Vagina (tissue), 2 donors: Measurements from ENCODE around the gene CDH18. TPM values are rescaled to one million over a fixed set of nuclear protein-coding genes. Genes with fewer than 3 reads are reported as not detected.

Source experiments
- DNase-seq, 2 donors: peaks; one replicate each; pipeline ENCODE4 v3.0.0-alpha.2; 2017; ENCODE audit errors: extremely low spot score in 2 of 2
- H3K27ac ChIP-seq: fragments of 200-600 bp; sonication (generic); one replicate; pipeline ENCODE4 v1.5.1; 2019
- H3K27me3 ChIP-seq: fragments of 200-600 bp; sonication (generic); one replicate; pipeline ENCODE4 v1.5.1; 2019
- H3K36me3 ChIP-seq, 2 donors: fragments of 200-600 bp; sonication (generic); one replicate each; pipeline ENCODE4 v1.5.1; 2017 to 2019
- H3K4me1 ChIP-seq: fragments of 200-600 bp; sonication (generic); one replicate; pipeline ENCODE4 v1.5.1; 2019
- H3K4me3 ChIP-seq, 2 donors: fragments of 200-600 bp; sonication (generic); 1 replicate in 1 of 2; 2 replicates in 1 of 2; pipeline ENCODE4 v1.5.1; 2016 to 2019
- H3K9me3 ChIP-seq: fragments of 200-600 bp; sonication (generic); one replicate; pipeline ENCODE4 v1.5.1; 2019
- POLR2A ChIP-seq, 2 donors: fragments of 450-650 bp; IDR thresholded peaks; one replicate each; pipeline ENCODE4 v1.6.1; 2017; ENCODE audit warnings: antibody characterized with exemption in 2 of 2, mild to moderate bottlenecking in 2 of 2, moderate library complexity in 2 of 2
- POLR2AphosphoS5 ChIP-seq, 2 donors: sonication (generic); formaldehyde crosslinking; IDR thresholded peaks; one replicate each; pipeline ENCODE4 v1.9.0; 2017; ENCODE audit warnings: antibody characterized with exemption in 2 of 2, mild to moderate bottlenecking in 2 of 2, low read depth in 1 of 2; ENCODE audit not compliant: insufficient read depth in 1 of 2
- intact Hi-C: fragments of 100-400 bp; cut with DNase I; formaldehyde crosslinking; loops from one replicate; pipeline ENCODE4 v1.15.1; 2023
- total RNA-seq: library from RNA; depleted of rRNA; stranded (reverse); fragments of >200 nt; gene quantifications from one replicate; pipeline ENCODE4 v1.2.3, GENCODE V29; 2016
- TF ChIP-seq, protein P1 (sequence below), 3 experiments: fragments of 450-650 bp in 2 of 3; fragments of 200-600 bp in 1 of 3; sonication (generic) in 1 of 3; IDR thresholded peaks; one replicate each; pipeline ENCODE4 v1.5.1; 2017 to 2019; ENCODE audit warnings: antibody characterized with exemption in 3 of 3, mild to moderate bottlenecking in 2 of 3, moderate library complexity in 2 of 3

The CDH18 gene
- total RNA-seq, 1 donor from 2014 or later: not detected

GRCh38 chr5:19479562-19479961 is 508.4 kb downstream of the CDH18 start:
- Histone ChIP-seq H3K36me3 (no peaks in the 10 kb centered on the region), H3K27me3 (no peaks in the 10 kb centered on the region), H3K4me1 (no peaks in the 10 kb centered on the region), H3K9me3 (no peaks in the 10 kb centered on the region), H3K27ac (no peak overlapping the region), H3K4me3 (no peak overlapping the region)
- DNase-seq: no peak
- intact Hi-C loops: no loop called here
- TF ChIP-seq POLR2A (IDR thresholded peaks at IDR 0.05): no peak

DNA sequence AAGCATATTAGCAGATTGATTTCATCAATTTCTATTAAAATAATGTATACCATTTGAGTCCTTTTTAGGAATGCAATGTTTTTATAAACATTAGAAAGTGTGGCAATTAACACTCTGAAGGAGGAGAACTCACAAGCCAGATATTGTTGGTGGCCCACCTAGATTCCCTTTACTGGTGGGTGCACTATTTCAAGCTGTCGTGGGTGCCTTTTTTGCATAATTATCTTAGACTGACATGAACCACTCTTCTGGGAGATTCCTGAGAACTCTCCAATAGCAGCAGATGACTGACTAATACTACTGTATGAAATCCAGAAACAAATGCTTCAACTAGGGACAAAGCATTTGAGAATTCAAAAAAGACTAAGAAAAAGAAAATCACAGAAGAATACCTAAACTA is 526.0 kb downstream of the CDH18 start:
- Histone ChIP-seq H3K9me3 (no peaks in the 10 kb centered on the region), H3K4me3 (no peak overlapping the region), H3K27me3 (no peaks in the 10 kb centered on the region), H3K27ac (no peak overlapping the region), H3K36me3 (no peaks in the 10 kb centered on the region), H3K4me1 (no peaks in the 10 kb centered on the region)
- no peak for TF ChIP-seq POLR2AphosphoS5 (IDR thresholded peaks at IDR 0.05; ENCODE audit: insufficient read depth in 1 of 2, low read depth in 1 of 2)
- no peak for TF ChIP-seq POLR2A (IDR thresholded peaks at IDR 0.05)
- TF ChIP-seq, protein P1, sequence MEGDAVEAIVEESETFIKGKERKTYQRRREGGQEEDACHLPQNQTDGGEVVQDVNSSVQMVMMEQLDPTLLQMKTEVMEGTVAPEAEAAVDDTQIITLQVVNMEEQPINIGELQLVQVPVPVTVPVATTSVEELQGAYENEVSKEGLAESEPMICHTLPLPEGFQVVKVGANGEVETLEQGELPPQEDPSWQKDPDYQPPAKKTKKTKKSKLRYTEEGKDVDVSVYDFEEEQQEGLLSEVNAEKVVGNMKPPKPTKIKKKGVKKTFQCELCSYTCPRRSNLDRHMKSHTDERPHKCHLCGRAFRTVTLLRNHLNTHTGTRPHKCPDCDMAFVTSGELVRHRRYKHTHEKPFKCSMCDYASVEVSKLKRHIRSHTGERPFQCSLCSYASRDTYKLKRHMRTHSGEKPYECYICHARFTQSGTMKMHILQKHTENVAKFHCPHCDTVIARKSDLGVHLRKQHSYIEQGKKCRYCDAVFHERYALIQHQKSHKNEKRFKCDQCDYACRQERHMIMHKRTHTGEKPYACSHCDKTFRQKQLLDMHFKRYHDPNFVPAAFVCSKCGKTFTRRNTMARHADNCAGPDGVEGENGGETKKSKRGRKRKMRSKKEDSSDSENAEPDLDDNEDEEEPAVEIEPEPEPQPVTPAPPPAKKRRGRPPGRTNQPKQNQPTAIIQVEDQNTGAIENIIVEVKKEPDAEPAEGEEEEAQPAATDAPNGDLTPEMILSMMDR (IDR thresholded peaks at IDR 0.05): no peak
- intact Hi-C loops: no loop called here
- DNase-seq: no peak

GRCh38 chr5:19424506-19424905 is 563.5 kb downstream of the CDH18 start:
- Histone ChIP-seq H3K36me3 (no peaks in the 10 kb centered on the region), H3K27me3 (no peaks in the 10 kb centered on the region), H3K27ac (no peak overlapping the region), H3K9me3 (no peaks in the 10 kb centered on the region), H3K4me3 (no peak overlapping the region), H3K4me1 (no peaks in the 10 kb centered on the region)
- no peak for DNase-seq
- TF ChIP-seq, protein P1 (IDR thresholded peaks at IDR 0.05): no peak
- intact Hi-C loops: no loop called here
